HG03097 (cell line): ENCODE measurements around the gene SLC2A6.

ENCODE experiments used
- ATAC-seq: cut with Tn5 transposase; IDR thresholded peaks from one replicate; pipeline ENCODE4 v1.9.1; 2021; ENCODE audit not compliant: unreplicated experiment, low FRiP score

SLC2A6 gene, protein sequence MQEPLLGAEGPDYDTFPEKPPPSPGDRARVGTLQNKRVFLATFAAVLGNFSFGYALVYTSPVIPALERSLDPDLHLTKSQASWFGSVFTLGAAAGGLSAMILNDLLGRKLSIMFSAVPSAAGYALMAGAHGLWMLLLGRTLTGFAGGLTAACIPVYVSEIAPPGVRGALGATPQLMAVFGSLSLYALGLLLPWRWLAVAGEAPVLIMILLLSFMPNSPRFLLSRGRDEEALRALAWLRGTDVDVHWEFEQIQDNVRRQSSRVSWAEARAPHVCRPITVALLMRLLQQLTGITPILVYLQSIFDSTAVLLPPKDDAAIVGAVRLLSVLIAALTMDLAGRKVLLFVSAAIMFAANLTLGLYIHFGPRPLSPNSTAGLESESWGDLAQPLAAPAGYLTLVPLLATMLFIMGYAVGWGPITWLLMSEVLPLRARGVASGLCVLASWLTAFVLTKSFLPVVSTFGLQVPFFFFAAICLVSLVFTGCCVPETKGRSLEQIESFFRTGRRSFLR

DNA sequence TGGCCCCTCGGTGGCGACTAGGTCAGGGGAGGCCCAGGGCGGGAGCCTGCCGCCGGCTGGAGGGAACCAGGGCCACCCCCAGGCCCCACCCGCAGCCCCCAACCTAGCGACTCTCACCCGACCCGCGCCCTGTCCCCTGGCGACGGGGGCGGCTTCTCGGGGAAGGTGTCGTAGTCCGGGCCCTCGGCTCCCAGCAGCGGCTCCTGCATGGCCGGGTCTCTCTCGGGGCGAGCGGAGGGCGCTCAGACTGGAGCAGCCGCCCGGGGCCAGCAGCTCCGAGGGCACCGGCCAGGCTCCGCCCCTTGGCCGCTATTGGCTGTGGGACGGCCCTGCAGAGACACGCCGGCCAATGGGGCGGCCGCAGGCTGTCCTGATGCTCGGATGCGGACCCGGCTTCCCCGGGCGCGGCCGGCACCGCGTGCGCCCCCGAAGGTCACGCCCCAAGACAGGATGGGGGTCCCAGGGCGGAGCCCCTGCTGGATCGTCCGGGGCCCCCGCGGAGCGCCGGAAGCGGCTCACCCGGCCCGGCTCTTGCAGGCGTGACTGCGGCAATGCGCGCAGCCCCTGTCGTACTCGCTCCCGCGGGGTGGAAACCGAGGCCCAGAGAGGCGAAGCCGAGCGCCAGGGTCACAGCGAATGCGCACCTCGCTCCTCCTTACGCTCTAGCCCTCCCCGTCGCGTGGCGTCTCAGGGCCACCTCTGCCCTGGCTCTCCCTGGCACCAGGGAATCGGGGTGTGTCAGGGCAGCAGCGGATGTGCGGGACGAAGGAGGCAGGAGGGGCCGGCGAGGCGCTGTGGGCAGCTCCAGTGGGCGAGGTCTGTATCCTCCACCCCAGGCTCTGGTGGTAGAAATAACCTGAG is at the start of gene SLC2A6:
TSS of gene SLC2A6 (minus strand) at position 249 of the 861 bp plus-strand sequence. CDS start at position 209, 40 bp downstream.
- ATAC-seq: peak; percentile 81

DNA sequence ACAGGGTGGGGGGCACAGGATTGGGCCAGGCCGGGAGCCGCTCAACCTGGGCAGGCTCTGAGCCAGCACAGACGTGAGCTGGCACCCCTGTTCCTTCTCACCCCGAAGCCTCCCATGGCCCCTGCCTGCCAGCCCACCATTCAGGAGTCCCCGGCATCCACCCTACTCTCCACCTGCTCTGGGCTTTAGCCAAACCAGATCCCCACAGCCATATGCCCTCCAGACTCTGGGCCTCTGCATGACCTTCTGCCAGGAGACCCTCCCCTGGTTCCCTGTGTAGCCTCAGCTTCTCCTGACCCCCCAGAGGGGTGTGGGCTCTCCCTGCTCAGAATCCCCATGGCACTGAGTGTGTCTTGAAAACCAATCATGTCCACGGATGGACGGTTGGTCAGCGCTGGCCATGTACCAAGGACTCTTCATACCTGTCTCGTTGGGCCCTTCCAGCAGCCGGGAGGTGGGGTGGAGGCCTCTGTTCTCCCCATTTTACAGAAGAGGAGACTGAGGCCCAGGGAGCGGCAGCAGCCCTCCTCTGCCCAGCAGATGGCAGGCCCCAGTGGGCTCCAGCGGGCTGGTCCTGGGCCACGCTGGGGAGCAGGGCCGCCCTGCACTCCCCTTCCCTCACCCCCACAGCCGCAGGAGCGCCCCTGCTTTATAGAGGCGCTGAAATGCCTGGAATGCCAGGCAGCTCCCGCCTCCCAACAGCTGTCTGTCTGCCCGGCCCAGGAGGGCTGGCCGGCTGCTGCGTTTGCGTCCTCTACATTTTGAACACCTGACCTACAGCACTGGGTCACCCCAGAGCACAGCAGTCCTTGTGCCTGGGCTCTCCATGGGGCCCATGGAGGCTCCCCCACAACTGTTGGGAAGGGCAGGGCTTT is 49.3 kb upstream of the SLC2A6 start:
- ATAC-seq: no peak

DNA sequence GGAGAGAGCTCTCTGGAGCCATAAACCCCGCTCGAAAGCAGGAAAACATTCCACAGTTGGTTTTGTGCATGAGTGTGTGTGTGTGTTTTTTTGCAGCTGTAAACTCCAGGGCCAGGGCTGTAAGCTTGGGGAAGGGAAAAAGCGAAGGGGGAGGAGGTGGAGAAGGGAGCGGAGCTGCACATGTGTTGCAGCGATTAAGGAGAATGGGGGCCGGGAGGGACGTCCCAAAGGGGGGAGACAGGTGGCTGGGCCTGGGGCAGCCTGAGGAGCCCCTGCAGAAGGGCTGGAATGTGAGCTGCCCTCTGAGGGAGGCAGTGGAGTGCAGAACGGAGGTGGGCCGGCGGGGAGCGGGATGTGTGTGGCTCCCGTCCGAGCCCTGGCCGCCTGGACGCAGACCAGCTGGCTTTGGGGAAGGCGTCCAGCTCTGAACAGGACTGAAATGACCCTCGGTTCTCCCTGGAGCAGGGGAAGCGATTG is 48.6 kb upstream of the SLC2A6 start:
- ATAC-seq: no peak

DNA sequence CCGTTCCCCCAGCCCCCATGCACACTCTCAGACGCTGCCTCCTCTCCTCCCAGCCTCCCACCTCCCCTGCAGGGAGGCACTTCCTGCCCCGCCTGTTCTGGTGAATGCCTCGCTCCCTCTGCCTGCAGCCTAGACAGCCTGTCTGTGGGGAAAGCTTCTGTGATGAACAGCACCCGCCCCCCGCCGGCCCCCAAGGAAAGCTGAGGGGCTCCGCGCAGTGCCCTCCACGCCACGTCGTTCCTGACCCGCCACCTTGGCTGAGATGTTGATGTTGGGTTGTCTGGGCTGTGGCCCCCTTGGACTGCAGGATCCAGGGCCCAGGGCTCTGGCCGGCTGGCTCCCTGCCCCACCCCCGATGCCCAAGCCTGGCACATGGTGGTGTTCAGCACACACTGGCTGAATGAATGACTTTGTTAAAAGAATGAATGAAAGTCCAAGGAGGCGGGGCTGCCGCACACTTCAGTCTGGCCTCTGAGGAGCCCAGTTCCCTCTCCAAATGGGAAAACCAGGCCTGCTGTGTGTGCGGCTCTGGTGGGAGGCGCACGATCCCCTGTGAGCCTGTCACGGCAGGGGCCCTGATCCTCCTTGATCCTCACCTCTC is 47.9 kb upstream of the SLC2A6 start:
- no peak for ATAC-seq

DNA sequence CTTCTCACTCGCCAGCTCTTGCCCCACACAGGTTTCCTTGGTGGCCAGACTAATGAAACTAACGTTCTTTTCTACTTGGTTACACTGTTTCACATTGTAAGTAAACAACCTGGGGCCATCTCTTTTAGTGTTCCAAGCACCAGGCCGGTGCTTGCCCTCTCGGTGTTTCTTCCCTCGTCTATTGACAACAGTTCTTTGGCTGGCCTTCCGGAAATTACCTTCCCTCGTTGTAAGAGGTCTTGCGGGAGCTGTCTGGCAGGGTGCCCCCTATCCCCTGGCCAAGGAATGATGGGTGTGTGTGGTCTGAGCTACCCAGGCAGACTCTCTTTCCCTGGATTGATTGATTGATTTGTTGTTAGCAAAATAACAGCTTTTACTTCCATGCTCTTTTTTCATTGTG is 46.8 kb upstream of the SLC2A6 start:
- no peak for ATAC-seq

DNA sequence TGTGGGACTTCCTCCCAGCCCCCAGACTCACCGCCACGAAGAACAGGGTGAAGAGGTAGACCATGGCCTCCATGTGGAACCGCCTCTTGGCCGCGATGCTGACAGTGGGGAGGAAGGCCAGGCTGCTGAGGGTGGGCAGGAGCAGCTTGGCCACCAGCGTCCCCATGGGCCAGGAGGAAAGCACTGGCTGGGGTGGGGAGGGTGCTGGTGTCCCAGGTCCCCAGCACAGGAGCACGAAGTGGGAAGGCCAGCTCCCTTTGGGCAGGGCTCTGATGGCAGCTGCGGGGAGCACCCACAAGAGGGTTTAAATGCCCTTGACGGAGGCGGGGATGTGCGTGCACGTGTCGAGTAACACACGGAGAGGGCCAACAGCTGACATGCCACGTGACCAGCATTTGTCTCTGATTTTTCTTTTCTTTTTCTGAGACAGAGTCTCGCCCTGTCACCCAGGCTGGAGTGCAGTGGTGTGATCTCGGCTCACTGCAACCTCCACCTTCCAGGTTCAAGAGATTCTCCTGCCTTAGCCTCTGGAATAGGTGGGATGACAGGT is 45.9 kb upstream of the SLC2A6 start, which contains the start of gene MYMK:
TSS of gene MYMK (minus strand) at position 281 of the 550 bp plus-strand sequence. CDS start at position 166, 115 bp downstream.
- ATAC-seq: no peak

DNA sequence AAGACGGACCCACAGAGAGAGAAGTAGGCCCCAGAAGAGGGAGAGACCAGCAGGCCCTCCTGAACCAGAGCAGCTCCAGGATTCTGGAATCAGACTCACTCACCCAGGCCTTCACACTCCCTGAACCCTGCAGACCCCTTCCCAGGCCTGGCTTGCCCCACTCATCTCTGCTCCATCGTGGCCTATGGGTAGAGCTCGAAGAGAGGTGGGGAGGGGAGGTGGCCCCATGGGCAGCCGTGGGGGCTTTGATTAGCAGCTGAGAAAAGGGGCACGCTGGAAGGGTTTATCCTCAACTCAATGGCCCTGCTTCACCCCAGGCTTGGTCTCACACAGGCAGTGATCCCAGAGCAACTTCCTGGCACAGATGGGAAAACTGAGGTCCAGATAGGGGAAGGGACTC is 45.2 kb upstream of the SLC2A6 start:
- no peak for ATAC-seq

DNA sequence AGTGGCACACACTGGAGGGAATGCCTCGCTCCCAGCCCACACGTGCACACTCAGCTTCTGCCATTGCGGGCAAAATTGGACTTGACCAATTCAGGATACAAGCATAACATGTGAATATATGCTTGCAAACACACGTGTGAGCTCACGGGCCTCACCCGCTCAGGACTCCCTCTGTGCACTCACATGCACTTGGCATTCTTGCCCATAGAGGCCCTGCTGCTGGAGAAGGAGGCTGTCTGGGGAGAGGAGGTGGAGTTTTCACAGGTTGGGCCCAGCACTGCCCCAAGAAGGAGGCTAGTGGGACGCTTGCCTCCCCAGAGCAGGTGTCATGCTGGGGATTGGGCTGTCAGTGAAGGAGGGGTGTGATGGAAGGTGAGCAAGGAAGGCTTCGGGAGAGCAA is 44.2 kb upstream of the SLC2A6 start:
- no peak for ATAC-seq

DNA sequence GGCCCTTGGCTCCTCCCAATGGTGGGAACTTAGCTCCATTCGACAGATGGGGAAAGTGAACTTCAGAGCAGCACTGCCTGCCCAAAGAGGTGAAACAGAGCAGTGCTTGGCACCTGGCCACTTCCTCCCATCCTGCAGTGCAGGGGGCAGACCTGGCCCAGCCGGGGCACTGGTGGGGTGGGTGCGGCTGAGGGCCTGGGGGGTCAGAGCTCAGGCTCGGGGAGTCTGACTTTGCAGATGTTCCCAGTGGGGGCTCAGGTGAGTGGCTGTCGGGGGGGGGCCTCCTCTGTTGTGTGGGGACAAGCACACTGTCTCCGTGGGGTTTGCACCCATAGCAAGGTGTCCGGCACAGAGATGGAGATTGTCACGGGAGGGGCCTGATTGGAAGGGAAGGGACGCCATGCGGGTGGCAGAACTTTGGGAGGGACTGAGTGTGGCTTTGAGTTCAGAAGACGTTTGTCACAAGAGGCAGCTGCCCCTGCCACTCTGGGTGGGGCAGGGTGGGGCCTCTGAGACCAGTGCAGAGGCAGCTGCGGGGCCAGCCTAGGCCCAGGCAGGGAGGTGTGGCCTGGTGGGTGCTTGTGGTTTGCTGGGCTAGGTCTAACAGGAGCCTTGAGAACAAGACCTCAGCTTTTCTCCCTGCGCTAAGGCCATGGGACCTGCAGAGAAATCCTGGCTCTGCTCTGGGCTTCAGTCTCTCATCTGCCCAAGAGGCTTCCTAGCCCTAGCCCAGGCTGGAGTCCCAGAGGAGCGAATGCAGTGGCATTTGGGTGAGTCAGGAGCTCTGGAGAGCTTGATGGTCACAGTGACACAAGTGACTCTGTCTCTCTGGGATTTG is 43.4 kb upstream of the SLC2A6 start:
- ATAC-seq: no peak

DNA sequence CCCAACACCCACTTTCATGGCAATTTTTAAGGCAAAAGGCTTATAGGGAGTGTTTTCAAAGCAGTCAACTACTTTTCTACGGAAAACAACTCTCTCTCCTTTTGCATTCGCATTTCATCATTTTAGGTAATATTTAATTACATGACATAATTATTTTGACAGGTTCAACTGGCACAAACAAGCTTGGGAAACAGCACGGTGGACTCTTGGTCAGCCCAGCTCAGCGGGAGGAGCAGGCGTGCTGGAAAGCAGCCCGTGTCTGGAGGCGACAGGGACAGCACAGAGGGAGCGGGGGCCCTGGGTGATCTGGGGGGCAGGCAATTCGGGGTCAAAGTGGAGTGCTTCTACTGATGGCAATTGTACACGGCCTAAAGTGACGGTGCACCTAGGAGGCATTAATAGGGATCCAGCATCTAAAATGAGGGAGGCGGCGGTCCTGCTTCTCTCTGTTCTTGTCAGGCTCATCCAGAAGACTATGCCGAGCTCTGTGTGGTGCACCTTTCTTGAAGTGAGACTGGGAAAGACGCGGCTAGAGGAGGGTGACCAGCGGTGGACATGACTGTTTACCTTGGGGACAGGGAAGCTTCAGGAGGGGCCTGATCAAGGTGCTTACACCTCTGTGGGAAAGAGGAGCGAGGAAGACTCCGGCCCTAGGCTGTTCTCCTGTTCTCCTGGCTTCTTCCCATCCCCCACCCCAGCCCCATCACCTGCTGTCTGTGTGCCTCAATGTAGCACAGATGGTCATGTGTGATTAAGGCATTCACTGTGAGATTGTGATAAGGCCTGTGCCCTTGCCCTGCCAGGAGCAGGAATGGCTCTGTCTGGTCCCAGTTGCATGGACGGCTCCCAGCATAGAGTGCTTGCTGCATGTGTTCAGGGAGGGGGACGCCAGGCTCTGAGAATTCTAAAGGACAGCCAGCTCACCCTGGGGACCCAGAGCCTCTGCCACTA is 42.5 kb upstream of the SLC2A6 start:
- no peak for ATAC-seq

DNA sequence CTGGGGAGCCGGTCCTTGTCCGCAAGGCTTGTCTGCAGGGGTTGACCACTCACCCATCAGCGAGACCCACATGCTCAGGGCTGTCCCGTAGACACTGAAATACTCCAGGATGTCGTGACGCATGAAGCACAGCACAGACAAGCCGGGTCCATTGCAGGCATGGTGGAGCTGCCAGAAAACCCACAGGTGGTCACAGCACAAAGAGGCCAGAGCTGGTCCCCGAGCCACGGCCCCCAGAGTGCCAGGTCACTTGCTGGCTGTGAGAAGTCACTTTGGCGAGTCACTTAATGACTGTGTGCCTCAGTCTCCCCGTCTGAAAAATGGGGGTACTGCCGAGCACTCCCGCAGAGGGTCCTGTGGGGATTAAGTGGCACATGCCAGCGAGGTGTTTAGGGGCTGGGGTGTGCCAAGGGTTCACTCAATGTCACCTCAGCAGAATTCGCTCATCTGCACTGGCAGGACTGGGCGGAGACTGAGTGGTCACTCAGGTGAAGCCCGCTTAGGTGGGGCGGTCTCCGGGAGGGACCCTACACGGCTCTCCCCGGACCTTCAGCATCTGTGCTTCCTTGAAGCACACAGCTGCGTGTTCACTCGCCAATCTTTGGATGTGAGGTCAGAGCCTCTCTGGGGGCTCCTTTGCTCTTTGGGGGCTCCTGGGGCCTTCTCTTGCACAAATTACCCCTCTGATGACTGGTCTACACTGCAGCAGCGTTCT is 41.4 kb upstream of the SLC2A6 start:
- no peak for ATAC-seq

DNA sequence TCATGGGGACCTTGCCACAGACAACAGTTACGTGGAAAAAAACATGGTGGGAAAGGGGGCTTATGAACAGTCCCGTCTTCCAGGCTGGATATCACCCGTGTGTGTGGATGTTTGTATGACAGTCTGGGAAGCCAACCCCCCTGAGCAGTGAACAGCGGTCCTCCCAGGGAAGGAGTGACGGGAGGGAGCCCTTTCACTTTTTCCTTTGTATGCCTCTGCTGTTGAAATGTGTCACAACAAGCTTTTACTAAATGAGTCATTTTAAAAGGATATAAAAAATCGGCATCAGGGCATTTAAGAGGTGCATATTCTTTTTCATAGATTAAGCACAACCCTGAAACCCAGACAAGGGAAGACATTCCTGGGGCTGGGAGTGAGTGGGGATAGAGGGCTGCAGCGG is 40.8 kb upstream of the SLC2A6 start:
- no peak for ATAC-seq

DNA sequence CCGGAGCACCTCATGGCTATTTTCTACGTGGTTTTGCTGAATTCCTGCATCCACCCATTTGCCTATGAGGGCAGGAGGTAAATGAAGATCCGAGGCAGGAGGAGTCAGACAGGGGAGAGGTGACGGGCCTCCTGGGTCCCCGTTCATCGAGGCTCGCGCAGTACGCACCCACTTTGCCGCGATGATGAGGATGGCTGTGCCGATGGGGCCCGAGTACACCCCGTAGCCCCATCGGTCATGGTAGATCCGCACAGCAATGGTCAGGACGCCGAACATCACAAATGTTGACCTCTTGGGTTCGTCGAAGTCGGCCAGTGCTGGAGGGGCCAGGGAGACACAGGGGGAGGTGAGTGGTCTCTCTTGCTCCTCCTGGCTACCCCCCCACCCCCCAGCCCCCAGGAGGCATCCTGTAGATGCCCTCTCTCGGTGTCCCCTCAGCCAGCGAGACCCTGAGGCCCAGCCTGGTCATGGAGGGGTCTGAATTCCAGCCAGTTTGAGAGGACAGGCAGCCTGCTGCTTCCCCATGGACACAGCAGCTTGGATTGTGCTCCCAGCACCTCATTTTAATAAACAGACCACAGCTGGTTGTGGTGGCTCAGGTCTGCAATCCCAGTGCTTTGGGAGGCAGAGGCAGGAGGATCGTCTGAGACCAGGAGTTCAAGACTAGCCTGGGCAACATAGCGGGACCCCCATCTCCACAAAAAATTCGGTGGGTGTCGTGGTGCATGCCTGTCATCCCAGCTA is 40.0 kb upstream of the SLC2A6 start:
- no peak for ATAC-seq

DNA sequence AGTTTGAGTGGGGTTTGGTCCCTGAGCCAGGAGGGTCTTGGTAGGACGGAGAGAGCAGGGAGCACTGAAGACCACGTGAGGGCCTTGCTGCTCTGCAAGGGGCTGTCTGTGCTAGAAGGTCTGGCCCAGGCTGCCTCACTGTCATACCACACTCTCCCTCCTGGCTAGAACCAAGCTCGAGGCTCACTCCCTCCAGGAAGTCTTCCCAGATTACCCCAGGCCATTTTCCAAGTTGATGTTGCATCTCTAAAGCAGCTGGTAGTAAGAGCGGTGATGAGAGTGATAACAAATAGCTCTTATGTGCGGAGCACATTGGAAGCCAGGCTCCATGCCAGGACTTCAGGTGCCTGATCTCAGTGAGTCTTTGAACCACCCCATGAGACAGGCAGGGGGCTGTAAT is 39.3 kb upstream of the SLC2A6 start:
- no peak for ATAC-seq

DNA sequence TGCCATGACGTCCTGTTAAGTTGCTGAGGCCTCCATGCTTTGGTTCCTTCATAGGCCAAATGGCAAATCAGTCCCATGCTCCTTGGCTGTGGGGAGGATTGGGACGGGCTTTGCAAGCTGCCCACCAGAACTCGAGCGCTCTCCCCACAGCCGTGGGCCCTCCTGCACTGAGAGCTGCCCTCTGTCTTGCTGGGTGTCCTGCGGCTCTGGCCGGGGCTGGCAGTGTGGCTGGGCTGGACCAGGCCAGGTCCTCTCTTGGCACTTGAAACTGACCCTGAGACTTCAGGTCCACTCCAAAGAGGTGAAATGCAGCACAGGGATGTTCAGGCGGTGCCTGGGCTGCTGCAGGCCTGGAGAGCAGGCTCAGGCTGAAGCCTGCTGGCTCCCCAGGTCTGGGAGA is 38.8 kb upstream of the SLC2A6 start:
- ATAC-seq: no peak

DNA sequence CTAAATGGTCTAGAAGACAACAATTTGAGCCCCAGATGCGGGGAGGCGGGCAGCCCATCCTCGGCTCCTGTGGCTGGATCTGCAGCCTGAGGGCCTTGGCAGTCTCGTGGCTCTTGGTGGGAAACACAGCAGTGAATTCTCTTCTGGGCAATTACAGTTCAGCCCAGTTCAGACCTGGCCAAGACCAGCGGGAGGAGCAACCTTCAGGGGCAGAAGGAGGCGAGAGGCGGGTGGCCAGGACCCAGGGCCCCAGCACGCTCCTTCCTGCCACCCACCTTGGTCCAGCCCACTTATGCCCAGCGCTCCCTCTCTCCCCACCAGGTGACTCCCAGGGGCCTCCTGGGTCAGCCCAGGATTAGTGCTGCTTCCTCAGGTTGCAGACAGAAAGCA is 38.1 kb upstream of the SLC2A6 start:
- ATAC-seq: no peak
